DOHH2 (cell line): ENCODE data around the gene TESK2.

ENCODE experiments used
- EZH2phosphoT487 ChIP-seq: fragments of 200-600 bp; sonication (generic); IDR thresholded peaks from 2 replicates; pipeline ENCODE4 v1.6.1; 2017; ENCODE audit warnings: borderline replicate concordance, mild to moderate bottlenecking, antibody characterized with exemption, low read length, moderate library complexity, mixed read lengths
- TF ChIP-seq, protein P1 (sequence below): fragments of 200-600 bp; sonication (generic); IDR thresholded peaks from one replicate; pipeline ENCODE4 v1.5.1; 2014; ENCODE audit warnings: antibody characterized with exemption, mild to moderate bottlenecking, low read depth, low read length; ENCODE audit not compliant: poor library complexity, severe bottlenecking

DNA sequence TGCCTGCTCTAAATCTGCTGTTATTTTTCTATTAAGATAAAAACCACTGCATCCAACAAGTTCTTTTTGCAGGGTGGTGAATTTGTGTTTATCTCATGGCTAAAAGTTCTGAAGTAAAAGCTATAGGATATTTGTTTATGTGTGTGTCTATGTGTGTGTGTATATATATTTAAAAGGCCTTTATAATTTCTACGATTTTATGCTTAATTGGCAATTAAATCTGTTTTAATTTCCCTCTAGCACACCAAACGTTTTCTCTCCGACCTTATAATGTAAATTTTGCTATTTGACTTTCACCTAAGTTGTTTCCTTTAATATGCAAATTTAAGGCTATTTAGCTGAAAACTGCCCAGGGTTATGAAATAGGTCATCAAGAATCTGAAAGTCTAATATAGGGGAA, 184.1 kb downstream of the TESK2 start:
- TF ChIP-seq, protein P1, sequence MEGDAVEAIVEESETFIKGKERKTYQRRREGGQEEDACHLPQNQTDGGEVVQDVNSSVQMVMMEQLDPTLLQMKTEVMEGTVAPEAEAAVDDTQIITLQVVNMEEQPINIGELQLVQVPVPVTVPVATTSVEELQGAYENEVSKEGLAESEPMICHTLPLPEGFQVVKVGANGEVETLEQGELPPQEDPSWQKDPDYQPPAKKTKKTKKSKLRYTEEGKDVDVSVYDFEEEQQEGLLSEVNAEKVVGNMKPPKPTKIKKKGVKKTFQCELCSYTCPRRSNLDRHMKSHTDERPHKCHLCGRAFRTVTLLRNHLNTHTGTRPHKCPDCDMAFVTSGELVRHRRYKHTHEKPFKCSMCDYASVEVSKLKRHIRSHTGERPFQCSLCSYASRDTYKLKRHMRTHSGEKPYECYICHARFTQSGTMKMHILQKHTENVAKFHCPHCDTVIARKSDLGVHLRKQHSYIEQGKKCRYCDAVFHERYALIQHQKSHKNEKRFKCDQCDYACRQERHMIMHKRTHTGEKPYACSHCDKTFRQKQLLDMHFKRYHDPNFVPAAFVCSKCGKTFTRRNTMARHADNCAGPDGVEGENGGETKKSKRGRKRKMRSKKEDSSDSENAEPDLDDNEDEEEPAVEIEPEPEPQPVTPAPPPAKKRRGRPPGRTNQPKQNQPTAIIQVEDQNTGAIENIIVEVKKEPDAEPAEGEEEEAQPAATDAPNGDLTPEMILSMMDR, result no peak
- TF ChIP-seq EZH2phosphoT487, result no peak
